HepG2 (cell line): ENCODE results near the gene ANO9. TPM values are rescaled to one million over a fixed set of nuclear protein-coding genes. Genes with fewer than 3 reads are reported as not detected.

Experiments used
- ATAC-seq: fragments of 200-7000 bp; cut with Tn5 transposase; 3 replicates; pipeline ENCODE4 v1.9.1; 2020; ENCODE audit warnings: mild to moderate bottlenecking, moderate library complexity
- BruUV-seq: library from RNA; stranded (reverse); fragments of 400-500 nt; replicated peaks from 2 replicates; lab custom pipeline; 2021; lab: Mats Ljungman, UMichigan
- CTCF ChIA-PET: fragments of 300-600 bp; formaldehyde crosslinking; extraction: SDS; loops from one replicate; lab custom pipeline; 2021; ENCODE audit warnings: low total read pairs, inconsistent platforms, low intra/inter-chr PET ratio; lab: Yijun Ruan, JAX
- POLR2A ChIA-PET: fragments of 350-600 bp; sonication (Branson Sonifier 250); formaldehyde crosslinking; loops from one replicate; lab custom pipeline; 2020; ENCODE audit warnings: antibody characterized with exemption, inconsistent platforms; lab: Yijun Ruan, JAX
- DNase-seq: peaks from one replicate; pipeline ENCODE4 v3.0.0-alpha.2; 2015; ENCODE audit warnings: low spot score
- FAIRE-seq: peaks from 3 replicates; lab custom pipeline; 2011; peaks lifted over from hg19 to GRCh38; lab: Jason Lieb, UNC
- H2AFZ ChIP-seq: one replicate; pipeline ENCODE4 v1.6.1; 2011; ENCODE audit warnings: low read length, inconsistent platforms
- H3K27ac ChIP-seq: fragments of 300-600 bp; 3 replicates; pipeline ENCODE4 v1.8.0; 2011; ENCODE audit warnings: mixed run types, mild to moderate bottlenecking, mixed read lengths, low read length, inconsistent platforms; ENCODE audit not compliant: insufficient read depth; ENCODE audit errors: extremely low read length
- H3K27me3 ChIP-seq, 2 experiments: fragments of 200-600 bp in 1 of 2; 2 replicates in 1 of 2; 3 replicates in 1 of 2; pipeline versions ENCODE4 v1.6.0 to v1.8.0; 2011; ENCODE audit warnings: low read length in 2 of 2, mild to moderate bottlenecking in 2 of 2, moderate library complexity in 2 of 2, inconsistent platforms in 1 of 2; ENCODE audit not compliant: insufficient read depth in 2 of 2, control insufficient read depth in 1 of 2
- H3K36me3 ChIP-seq, 2 experiments: fragments of 200-600 bp in 1 of 2; replicated peaks in 1 of 2; 2 replicates in 1 of 2; 3 replicates in 1 of 2; pipeline versions ENCODE4 v1.5.1 to v1.8.0; 2011; ENCODE audit warnings: low read length in 2 of 2, inconsistent platforms in 1 of 2; ENCODE audit not compliant: insufficient read depth in 2 of 2, control insufficient read depth in 1 of 2
- H3K4me1 ChIP-seq: 2 replicates; pipeline ENCODE4 v1.5.1; 2012; ENCODE audit warnings: low read length, inconsistent platforms; ENCODE audit not compliant: insufficient read depth
- H3K4me2 ChIP-seq: 2 replicates; pipeline ENCODE4 v1.6.0; 2011; ENCODE audit warnings: low read depth, low read length, inconsistent platforms
- H3K4me3 ChIP-seq, 3 experiments: fragments of 200-600 bp in 1 of 3; sonication (generic), shearing (Covaris generic) in 1 of 3; replicated peaks in 1 of 3; 2 replicates each; pipeline ENCODE4 v1.5.1; 2011 to 2016; ENCODE audit warnings: low read length in 3 of 3, inconsistent platforms in 2 of 3, low read depth in 2 of 3, mild to moderate bottlenecking in 2 of 3, control low read depth in 1 of 3, mixed read lengths in 1 of 3; ENCODE audit not compliant: insufficient read depth in 1 of 3
- H3K79me2 ChIP-seq: one replicate; pipeline ENCODE4 v1.6.1; 2011; ENCODE audit warnings: low read length, inconsistent platforms; ENCODE audit not compliant: insufficient read depth
- H3K9ac ChIP-seq: 2 replicates; pipeline ENCODE4 v1.6.0; 2011; ENCODE audit warnings: mild to moderate bottlenecking, low read depth, low read length, inconsistent platforms; ENCODE audit not compliant: insufficient read depth
- H3K9me3 ChIP-seq: 2 replicates; pipeline ENCODE4 v1.5.1; 2012; ENCODE audit warnings: mild to moderate bottlenecking, low read length
- H4K20me1 ChIP-seq: 2 replicates; pipeline ENCODE4 v1.6.0; 2011; ENCODE audit warnings: inconsistent platforms, mild to moderate bottlenecking, low read length, moderate library complexity; ENCODE audit not compliant: insufficient read depth
- BATF2 ChIP-seq: sonication (generic); formaldehyde crosslinking; IDR thresholded peaks from 2 replicates; pipeline ENCODE4 v1.8.0; 2022; ENCODE audit warnings: mild to moderate bottlenecking, missing genetic modification reagents, moderate library complexity
- CEBPB ChIP-seq: IDR thresholded peaks from 2 replicates; pipeline ENCODE4 v1.6.1; 2011; ENCODE audit warnings: low read depth, low read length, improper control_type of control experiment, borderline replicate concordance
- ERF ChIP-seq: IDR thresholded peaks from 2 replicates; pipeline ENCODE4 v1.6.1; 2018; ENCODE audit warnings: missing biosample characterization, missing genetic modification reagents
- HNF1B ChIP-seq: sonication (generic); formaldehyde crosslinking; IDR thresholded peaks from 2 replicates; pipeline ENCODE4 v1.5.1; 2020; ENCODE audit warnings: mild to moderate bottlenecking, moderate library complexity, missing genetic modification reagents
- HNRNPK ChIP-seq: fragments of 200-400 bp; formaldehyde crosslinking; IDR thresholded peaks from 2 replicates; pipeline ENCODE4 v1.6.1; 2018; ENCODE audit warnings: low read length, low read depth, moderate library complexity, mild to moderate bottlenecking; ENCODE audit not compliant: poor library complexity, severe bottlenecking
- MAX ChIP-seq: IDR thresholded peaks from 2 replicates; pipeline ENCODE4 v1.6.1; 2012; ENCODE audit warnings: inconsistent platforms
- MIER3 ChIP-seq: IDR thresholded peaks from 2 replicates; pipeline ENCODE4 v1.6.1; 2016; ENCODE audit warnings: missing compliant biosample characterization, borderline replicate concordance
- PHF21A ChIP-seq: sonication (generic); formaldehyde crosslinking; IDR thresholded peaks from 2 replicates; pipeline ENCODE4 v1.5.0; 2020; ENCODE audit warnings: mild to moderate bottlenecking, missing genetic modification reagents
- POLR2AphosphoS5 ChIP-seq: IDR thresholded peaks from 2 replicates; pipeline ENCODE4 v1.6.1; 2012; ENCODE audit warnings: low read depth, low read length
- RAD51 ChIP-seq: fragments of 450-650 bp; IDR thresholded peaks from 2 replicates; pipeline ENCODE4 v1.6.1; 2016; ENCODE audit warnings: borderline replicate concordance
- USF2 ChIP-seq, 2 experiments: sonication (generic) in 1 of 2; formaldehyde crosslinking in 1 of 2; IDR thresholded peaks; 2 replicates each; pipeline versions ENCODE4 v1.5.1 to v1.6.1; 2011 to 2020; ENCODE audit warnings: borderline replicate concordance in 1 of 2, low read depth in 1 of 2, low read length in 1 of 2, mild to moderate bottlenecking in 1 of 2, missing genetic modification reagents in 1 of 2, moderate library complexity in 1 of 2
- ZBTB37 ChIP-seq: sonication (generic); formaldehyde crosslinking; IDR thresholded peaks from 2 replicates; pipeline ENCODE4 v1.4.0; 2020; ENCODE audit warnings: mild to moderate bottlenecking, missing genetic modification reagents
- ZMYM3 ChIP-seq: sonication (generic); formaldehyde crosslinking; IDR thresholded peaks from 2 replicates; pipeline ENCODE4 v1.5.1; 2020; ENCODE audit warnings: mild to moderate bottlenecking, missing genetic modification reagents
- ZNF333 ChIP-seq: sonication (generic); formaldehyde crosslinking; IDR thresholded peaks from 2 replicates; pipeline ENCODE4 v1.4.0; 2020; ENCODE audit warnings: mild to moderate bottlenecking, missing genetic modification reagents, borderline replicate concordance
- ZNF790 ChIP-seq: sonication (generic); formaldehyde crosslinking; IDR thresholded peaks from 2 replicates; pipeline ENCODE4 v1.8.0; 2022; ENCODE audit warnings: missing genetic modification reagents, mild to moderate bottlenecking, borderline replicate concordance
- WGBS: methylation state at CpG from one replicate; pipeline ENCODE4 v1.1.6; 2017; ENCODE audit warnings: low lambda C conversion rate; 5-methylcytosine and 5-hydroxymethylcytosine counted together
- in situ Hi-C: cut with HindIII; loops from 2 replicates; pipeline ENCODE4 v1.10.0; 2017; ENCODE audit warnings: low pct_unique_long_range_greater_than_20kb; ENCODE audit not compliant: extremely low pct_ligation_motif_present
- intact Hi-C: fragments of 100-400 bp; cut with micrococcal nuclease; formaldehyde crosslinking; loops from one replicate; pipeline ENCODE4 v1.10.0; 2022; ENCODE audit not compliant: unreplicated experiment
- polyA plus RNA-seq, 8 experiments: library from polyadenylated mRNA; depleted of rRNA in 3 of 8; stranded (reverse) in 7 of 8; unstranded in 1 of 8; fragments of >200 nt; fragmentation: Illumina TruSeq in 4 of 8; extraction: Trizol in 4 of 8; gene quantifications; 2 replicates each; pipeline versions ENCODE4 v1.2.1 to v1.2.3, GENCODE V29; 2011 to 2016; ENCODE audit warnings: low read depth in 4 of 8, missing spikeins in 1 of 8, mixed read lengths in 1 of 8; ENCODE audit not compliant: insufficient read depth in 1 of 8
- total RNA-seq, 5 experiments: library from RNA; depleted of rRNA; stranded (reverse); fragments of >200 nt; fragmentation: Illumina TruSeq; extraction: Trizol; gene quantifications; 2 replicates each; pipeline ENCODE4 v1.2.3, GENCODE V29; 2016; ENCODE audit warnings: low read depth in 1 of 5

ANO9 gene
- total and polyA plus RNA-seq, 2 of the 13 experiments (the other 11 are each of a cell fraction or from before 2014, with no cell fraction given): 8.9 to 14.3 TPM

DNA sequence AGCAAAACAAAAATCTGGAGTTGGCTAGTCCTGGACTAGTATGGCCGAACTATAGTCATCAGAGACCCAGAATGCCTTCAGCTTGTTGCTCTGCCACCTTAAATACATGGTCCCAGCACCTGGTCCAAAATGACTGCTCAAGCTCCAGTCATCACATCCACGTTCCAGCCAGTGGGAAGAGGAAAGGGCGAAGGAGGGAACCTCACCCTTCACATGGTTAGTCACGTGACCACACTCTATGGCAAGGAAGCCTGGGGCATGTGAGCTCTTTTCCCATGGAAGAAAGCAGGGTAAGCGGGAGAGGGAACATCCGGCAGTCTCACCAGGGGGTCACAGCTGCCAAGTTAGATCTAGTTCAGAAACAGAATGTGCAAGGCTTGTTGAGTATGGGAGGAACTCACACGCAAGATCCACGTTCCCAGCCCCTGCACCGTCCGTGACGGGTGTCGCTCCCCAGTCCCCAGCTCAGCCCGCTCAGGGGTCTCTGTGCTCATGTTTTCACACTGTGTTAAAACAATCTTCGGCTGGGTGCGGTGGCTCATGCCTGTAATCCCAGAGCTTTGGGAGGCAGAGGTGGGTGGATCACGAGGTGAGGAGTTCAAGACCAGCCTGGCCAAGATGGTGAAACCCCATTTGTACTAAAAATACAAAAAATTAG lies 1.9 kb upstream of the ANO9 start:
- no peak overlapping the region for H2AFZ ChIP-seq
- no peak for DNase-seq

More for the DNA sequence above, 1.9 kb upstream of the ANO9 start:
- no peaks in the 10 kb centered on the region for H3K9me3 ChIP-seq
- H3K9ac ChIP-seq: no peak overlapping the region
- no peaks in the 10 kb centered on the region for H3K27me3 ChIP-seq
- 87% methylated on average over 16 of the region's 16 CpGs for WGBS
- intact Hi-C loops: no loop called here
- POLR2A ChIA-PET: interaction anchor here (1.5 kb wide), 1 partner anchor 114 kb away, joined by 3 read pairs; no protein-coding TSS in a partner anchor
- no peak for ATAC-seq
- no peaks in the 10 kb centered on the region for H3K79me2 ChIP-seq
- TF ChIP-seq USF2 (IDR thresholded peaks at IDR 0.05; ENCODE audit: low read depth, low read length): peak; percentile 65; the same call in 1 of the 2 replicates
- TF ChIP-seq USF2 (CRISPR knock-in tag; IDR thresholded peaks at IDR 0.05; ENCODE audit: borderline replicate concordance): peak; percentile 31; the same call in 1 of the 2 replicates
- TF ChIP-seq PHF21A (CRISPR knock-in tag): no peak
- TF ChIP-seq RAD51: peak; percentile 67
- TF ChIP-seq MIER3: no peak
- no peak for TF ChIP-seq CEBPB
- TF ChIP-seq HNRNPK: no peak
- TF ChIP-seq POLR2AphosphoS5: no peak
- TF ChIP-seq ERF (CRISPR knock-in tag): no peak
- TF ChIP-seq ZNF790: no peak
- 0 out of 2 replicates have a peak, but pooled peaks have one; percentile 21 for TF ChIP-seq MAX
- no peak for TF ChIP-seq ZNF333
- TF ChIP-seq ZBTB37 (CRISPR knock-in tag): no peak
- no peak for TF ChIP-seq HNF1B (CRISPR knock-in tag)
- TF ChIP-seq ZMYM3: peak; percentile 64; the same call in 1 of the 2 replicates
- no peak for TF ChIP-seq BATF2
- TF ChIP-seq, all 625 proteins: peak for 4
- CTCF ChIA-PET: no interaction called here
- Histone ChIP-seq H4K20me1 (no peaks in the 10 kb centered on the region), H3K4me2 (no peak overlapping the region), H3K4me3 (no peak overlapping the region), H3K4me1 (peaks cover 68% of the 10 kb centered on the region), H3K27ac (no peak overlapping the region), H3K36me3 (no peaks in the 10 kb centered on the region)
- no TSS peak for BruUV-seq
- in situ Hi-C loops: loop anchor here (5.0 kb wide), 1 partner anchor 36 kb away; no protein-coding TSS in a partner anchor
- FAIRE-seq: no peak
